T-helper 1 cell treated with Interleukin-12 subunit alpha and Interleukin-12 subunit beta and Interleukin-4 antibody, amounts not matched to agents 30 ng/mL and 1 ng/mL, for 36 hours (primary cell): ENCODE data around the gene SLC47A2. TPM values are rescaled to one million over a fixed set of nuclear protein-coding genes. Genes with fewer than 3 reads are reported as not detected.
"Not testable (repeated sequence)": the region's sequence is repeated elsewhere in the genome, so short reads cannot be mapped to it uniquely, and the experiment has no call there.

Experiments used
- intact Hi-C: fragments of 100-400 bp; cut with micrococcal nuclease; formaldehyde crosslinking; loops from one replicate; pipeline ENCODE4 v1.15.1; 2024
- total RNA-seq: library from RNA; stranded (reverse); gene quantifications from 2 replicates; pipeline ENCODE4 v1.2.3, GENCODE V29; 2022

Gene SLC47A2
- total RNA-seq, 1 donor from 2014 or later: not detected

DNA sequence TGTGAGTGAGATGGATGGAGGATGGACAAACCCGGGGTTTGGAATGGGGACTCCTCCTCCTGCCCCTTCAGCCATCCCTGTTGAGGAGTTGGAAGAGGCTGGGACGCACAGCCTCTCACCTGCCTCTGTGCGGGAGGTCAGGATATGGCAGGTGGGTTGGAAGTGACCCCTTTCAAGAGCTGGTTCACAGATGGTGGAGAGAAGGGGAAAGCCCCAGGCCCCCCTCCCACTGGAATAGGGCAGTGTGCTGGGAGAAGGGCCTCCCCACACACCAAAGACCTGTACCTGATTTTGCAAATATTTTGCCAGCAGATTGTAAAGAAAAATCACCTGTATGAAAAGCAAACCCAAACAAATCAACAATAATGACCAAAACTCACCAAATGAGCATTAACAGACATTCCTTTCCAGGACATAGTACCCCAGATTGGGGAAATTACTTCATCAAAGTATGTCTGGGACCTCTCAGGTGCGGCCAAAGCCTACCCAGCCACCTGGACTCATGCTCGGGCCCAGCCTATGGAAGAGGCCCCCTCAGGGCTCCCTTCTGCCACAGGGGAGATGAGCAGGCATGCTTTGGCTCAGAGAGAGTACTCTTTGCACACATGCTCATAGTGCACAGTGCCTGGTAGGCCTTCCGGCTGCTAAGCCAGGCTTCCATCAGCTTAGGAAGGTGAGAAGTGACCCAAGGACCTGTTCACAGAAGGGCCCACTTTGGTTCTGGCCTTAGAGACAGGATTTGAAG is 7.8 kb downstream of the SLC47A2 start:
- intact Hi-C loops: no loop called here

DNA sequence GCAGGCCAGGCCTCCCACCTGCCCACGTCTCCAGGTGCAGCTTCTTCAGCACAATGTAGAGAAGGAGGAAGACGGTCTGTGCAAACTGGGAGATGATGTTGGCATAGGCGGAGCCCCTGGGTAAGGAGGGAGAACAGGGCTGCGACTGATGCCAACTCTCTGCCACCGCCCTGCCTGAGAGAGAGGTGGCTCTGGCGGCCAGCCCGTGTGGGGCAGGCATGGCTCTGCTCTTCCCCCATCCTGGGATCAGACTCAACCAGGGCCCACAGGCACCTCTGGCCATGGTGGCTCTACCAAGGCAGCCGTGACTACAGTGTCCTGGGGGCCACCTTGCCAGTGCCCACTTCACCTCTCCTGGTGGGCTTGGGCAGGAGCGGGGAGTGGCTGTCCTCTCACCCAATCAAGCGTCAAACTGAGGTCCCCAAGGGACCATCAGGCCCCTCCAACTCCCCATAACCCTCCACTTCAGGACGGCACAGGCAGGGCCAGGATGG is 8.6 kb downstream of the SLC47A2 start:
- intact Hi-C loops: no loop called here

DNA sequence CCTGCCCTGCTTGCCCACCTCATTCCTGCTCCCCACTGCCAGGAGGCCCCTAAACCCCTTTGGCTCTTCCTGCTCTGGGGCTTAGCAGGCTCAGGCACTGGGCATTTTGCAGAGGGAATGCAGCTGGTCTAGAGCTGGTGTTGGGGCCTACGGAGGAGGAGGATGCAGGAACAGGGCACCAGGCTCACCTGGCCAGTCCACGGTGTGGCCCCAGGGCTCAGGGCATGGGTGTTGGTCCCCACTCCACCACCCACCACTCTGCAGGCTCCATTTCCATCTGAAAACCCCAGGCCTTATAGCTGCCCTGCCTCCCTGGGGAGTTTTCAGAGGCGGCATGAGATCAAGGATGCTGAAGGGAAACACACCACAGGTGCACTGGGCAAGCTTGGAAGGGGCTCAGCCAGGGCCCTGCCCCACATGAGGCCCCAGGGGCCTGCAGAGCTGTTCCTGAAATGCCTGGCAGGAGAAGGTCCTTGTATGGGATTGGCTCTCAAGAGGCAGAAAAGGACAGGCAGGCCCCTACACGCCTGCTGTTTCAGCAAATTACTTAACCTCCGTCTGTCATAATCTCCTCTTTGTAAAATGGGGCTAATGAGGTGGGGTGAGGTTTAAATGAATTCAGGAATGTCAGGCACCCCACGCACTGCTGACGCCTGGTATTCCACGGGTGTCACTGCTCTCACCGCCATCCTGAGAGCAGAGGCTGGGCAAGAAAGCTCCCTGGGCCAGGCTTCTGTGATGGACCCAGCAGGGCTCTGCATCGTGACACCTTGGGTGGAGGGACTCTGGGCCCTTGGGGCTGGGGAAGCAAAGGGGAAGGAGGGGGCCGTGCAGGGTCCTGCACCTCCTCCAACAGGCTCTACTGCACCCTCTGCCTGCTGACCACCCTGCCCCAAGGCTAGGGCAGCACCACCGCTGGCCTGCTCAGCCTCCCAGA is 9.3 kb downstream of the SLC47A2 start:
- intact Hi-C loops: no loop called here

DNA sequence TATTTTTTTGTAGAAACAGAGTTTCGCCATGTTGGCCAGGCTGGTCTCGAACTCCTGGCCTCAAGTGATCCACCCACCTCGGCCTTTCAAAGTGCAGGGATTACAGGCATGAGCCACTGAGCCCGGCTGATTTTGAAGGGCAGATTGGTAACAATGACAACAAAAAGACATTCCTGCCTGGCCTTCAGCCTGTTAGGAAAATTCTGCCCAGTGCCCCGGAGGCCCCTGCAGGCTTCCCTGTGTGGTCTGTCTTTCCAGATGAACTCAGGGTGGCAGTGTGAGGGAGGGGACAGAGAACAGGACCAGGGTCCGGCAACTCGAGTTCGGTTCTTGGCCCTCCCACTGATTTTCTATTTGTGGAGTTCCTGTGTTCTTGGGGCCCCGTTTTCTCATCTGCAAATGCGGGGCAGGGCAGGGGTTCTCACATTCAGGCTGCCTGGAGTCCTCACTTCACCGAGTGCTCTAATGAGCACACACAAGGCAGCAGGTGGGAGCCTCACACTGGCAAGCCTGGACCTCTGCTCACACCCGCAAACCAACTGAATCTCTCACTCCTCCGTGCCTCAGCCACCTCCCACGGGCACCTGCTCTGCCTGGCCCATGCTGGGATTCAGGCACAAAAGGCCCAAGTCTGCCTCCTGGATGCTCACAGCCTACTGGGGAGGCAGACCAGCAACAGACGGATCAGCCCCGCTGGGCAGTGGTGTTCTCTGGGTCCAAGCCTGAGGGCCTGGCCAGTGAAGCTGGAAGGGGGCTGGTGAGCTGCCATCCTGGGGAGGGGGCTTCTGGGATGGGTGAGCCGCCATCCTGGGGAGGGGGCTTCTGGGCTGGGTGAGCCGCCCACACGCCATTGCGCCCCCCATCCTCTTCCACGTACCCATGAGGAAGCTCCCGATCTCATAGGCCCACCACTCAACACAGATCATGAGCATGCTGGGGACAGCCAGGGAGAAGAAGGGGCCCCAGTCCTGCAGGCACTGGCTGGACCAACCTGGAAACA is 10.3 kb downstream of the SLC47A2 start:
- intact Hi-C loops: no loop called here

DNA sequence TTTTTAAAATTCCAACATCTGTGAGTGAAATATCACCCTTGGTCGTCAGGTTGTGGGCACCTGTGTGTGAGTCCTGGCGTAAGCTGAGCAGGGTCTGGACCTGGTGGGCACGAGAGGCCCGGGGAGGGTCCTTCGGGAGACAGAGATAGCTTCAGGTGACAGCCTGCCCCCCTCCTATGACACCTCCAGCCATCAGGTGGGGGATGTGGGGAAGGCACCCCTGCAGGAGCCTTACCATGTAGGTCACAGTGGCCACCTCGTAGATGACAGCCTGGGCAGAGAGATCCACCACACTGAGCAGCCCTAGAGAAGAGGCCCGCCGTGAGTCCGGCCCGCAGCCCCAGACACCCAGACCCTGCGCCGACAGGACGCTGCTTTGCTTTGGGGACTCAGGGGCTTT is 11.2 kb downstream of the SLC47A2 start:
- intact Hi-C loops: no loop called here

DNA sequence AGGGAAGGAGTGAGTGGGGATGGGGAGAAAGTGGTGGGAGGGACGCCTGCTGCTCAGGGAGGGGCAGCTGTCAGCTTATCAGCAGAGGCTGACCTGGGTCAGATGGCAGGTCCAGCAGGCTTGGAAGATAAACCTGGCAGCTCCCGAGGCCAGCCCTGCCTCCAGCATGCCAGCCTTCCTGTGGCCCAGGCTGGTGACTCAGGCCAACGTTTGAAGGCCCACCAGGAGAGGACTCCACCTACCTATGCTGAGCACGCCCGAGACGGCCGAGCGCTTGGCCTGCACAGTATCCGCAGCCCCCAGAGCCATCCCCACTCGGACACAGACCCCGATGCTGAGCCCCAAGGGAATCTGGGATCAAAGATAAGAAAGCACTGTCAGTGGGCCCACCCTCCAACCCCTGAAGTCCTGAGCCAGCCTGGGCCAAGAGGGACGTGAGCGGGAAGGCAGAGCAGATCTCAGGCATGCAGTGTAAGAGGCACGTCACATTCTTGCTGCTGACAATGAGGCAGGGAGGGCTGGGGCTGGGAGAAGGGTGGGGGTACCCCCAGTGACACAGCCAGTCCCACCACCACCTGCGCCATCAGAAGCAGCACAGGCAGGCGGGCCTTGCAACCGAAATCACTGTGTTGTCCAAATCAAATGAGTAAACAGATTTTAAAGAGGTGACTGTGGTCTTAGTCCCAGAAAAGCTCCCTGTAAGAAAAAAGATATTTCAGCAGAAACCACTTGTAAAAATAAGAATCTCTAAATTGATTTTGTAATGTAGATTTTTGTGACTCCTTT is 12.4 kb downstream of the SLC47A2 start:
- intact Hi-C loops: no loop called here

DNA sequence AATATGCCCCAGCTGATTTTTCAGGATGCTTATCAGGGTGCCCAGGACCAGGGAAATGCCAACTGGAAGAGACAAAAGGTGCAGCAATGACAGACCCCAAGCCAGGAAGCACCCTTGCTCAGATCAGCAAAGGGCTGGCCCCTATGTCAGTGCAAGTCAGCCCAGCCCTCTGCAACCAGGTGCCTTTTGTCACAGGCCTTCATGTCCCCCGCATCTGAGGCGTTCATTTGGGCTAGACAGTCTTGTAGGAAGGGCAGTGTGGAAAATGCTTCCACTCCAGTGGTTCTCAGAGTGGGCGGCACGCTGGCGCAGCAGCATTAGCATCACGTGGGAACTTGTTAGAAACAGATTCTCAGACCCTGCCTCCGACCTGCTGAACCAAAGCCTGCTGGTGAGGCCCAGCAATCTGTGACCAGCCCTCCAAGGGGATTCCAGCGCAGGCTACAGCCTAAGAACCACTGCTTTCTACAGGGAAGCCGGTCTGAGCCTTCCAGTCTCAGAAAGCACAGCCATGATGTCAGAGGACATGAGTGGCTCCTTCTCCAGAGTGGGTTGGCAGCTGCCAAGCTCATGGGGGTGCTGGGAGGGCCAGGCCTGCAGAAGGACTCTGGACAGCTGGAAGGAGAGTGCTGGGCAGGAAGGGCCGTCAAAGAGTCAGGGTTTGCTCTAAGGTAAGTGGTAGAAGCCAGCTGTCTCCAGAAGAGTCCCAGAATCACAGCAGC is 13.1 kb downstream of the SLC47A2 start:
- intact Hi-C loops: no loop called here

DNA sequence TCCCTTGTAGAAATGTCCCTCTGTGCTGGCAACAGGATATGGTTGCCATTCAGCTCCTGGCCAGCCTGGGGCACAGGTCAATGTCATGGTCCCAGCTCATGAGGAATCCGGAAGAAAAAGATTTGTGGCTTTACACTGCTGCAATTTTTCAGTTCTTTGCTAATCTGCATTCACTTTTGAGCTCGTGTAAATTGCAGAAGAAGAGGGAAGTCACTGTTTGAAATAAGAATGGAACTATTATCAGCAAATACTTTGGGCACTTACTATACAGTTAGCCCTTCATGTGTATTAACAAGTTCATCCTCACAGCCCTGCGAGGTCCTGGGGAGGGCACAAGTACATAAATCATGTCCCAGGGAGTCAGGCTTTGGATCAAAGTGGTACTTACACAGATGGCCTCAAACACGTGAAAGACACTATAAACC is 14.2 kb downstream of the SLC47A2 start:
- intact Hi-C loops: no loop called here

DNA sequence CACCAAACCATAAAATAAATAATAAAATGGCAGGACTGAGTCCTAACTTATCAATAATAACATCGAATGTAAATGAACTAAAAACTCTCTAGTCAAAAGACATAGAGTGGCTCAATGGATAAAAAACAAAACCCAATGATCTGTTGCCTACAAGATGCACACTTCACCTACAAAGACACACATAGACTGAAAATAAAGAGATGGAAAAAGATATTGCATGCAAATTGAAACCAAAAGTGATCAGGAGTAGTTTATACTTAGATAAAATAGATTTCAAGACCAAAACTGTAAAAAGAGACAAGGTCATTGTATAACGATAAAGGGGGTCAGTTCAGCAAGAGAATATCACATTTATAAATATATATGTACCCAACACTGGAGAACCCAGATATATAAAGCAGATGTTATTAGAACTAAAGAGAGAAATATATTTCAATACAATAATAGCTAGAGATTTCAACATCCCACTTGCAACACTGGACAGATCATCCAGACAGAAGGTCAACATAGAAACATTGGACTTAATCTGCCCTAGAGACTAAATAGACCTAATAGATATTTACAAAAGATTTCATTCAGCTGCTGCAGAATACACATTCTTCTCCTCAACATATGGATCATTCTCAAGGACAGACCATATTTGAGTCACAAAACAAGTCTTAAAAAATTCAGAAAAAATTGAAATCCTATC is 29.8 kb downstream of the SLC47A2 start:
- intact Hi-C loops: no loop called here

DNA sequence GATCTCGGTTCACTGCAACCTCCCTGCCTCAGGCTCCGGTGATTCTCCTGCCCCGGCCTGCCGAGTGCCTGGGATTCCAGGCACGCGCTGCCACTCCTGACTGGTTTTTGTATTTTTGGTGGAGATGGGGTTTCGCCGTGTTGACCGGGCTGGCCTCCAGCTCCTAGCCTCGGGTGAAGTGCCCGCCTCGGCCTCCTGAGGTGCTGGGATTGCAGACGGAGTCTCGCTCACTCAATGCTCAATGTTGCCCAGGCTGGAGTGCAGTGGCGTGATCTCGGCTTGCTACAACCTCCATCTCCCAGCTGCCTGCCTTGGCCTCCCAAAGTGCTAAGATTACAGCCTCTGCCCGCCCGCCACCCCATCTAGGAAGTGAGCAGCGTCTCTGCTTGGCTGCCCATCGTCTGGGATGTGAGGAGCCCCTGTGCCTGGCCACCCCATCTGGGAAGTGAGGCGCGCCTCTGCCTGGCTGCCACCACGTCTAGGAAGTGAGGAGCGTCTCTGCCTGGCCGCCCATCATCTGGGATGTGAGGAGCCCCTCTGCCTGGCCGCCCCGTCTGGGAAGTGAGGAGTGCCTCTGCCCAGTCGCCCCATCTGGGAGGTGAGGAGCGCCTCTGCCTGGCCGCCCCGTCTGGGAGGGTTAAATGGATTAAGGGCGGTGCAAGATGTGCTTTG is 31.3 kb downstream of the SLC47A2 start:
- intact Hi-C loops: not testable (repeated sequence)

DNA sequence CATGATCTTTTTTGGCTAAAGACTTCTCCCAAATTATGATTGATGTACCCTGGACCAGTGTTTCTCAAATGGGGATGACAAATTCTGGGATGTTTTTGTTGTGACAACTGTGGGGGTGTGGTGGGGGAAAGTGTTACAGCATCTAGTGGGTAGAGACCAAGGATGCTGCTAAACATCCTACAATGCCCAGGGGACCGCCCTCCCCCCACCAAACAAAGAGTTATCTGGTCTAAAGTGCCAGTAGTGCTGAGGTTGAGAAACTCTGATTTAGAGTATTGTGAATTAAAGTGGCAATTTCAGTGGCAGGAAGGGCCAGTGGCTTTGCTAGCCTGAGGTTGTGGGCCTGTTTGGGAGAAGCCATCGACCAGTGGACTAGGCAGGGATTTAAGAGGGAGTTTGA is 33.3 kb downstream of the SLC47A2 start:
- intact Hi-C loops: no loop called here

DNA sequence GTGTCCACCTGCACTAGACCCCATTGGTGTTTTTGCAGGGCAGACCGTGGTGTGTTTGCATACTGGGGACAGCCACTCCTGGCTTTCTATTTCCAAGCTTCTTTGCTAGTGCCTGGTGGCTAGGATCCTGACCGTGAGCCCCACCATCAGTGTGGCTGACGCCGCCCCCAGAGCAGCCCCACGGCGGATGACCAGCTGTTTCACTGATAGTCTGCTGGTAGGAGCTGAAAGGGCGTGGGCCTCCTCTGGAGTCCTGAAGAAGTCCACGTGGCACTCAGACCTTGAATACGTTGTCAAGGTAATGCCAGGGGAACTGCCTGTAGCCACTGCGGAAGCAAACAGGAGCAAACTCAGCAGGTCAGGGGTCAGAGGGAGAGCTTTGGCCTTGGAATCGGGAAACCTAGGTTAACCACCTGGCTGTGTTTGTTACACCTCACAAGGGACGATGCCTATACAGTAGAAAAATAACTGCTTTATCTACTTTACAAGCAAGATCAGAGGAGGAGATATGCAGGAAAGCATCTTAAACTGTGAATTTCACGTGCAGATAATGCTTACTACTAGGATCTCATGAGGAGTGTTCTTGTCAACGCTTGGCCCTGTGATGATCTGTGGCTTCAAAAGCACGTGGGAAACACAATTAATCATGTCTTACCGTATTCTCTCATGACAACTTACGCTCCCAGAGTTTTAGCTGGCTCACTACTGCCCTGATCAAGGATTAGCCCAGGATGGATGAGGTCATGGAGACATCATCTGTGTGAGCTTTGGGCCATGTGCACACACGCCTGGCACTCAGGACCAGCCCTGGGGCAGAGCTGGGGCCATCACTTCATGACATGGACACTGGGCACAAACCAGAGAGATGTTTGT is 37.6 kb downstream of the SLC47A2 start:
- intact Hi-C loops: no loop called here

DNA sequence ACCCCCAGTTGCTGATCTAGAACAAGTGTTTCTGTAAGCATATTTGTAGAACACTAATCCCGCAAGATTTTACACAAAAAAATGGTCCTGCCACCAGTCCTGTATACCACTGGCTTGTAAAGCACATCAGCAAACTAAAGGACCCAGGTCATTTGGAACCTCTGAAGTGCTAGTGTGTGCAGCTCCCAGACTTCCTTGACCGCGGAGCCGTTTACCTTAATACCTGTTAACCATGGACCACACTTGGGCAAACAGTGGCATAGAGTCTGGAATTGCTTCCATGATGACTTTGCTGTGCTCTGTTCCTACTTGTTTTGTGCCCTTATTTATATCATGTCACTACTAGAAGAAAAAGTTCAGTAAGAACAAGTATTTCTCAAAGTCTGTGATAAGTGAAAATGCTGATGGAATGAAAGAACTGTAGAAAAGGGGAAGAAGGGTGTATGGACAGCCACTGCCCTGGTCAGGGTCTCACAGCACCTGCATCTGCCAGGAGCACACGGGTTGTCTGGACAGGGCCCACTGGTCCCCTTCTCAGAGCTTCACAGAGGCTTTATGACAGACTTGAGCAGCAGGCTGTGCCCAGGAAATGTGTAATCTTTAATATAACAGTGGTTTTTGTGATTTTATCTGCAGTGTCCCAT is 38.5 kb downstream of the SLC47A2 start:
- intact Hi-C loops: no loop called here

DNA sequence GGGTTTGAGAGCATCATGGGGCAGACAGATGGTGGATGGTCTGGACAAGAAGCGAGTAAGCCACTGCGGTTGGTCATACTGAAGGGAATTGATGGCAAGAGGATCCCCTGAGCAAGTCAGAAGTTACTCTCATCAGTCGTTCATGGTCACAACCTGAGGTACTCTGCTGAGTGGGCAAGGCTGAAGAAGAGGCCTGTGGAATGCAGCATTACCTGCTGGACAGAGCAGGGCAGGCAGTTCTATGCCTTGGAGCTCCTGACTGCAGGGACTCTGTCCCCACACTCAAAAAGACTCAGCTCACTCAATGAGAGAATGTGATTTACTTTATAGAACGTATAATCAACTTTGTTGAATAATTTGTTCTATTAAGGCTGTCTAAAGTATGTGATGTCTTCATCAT is 39.5 kb downstream of the SLC47A2 start:
- intact Hi-C loops: no loop called here

DNA sequence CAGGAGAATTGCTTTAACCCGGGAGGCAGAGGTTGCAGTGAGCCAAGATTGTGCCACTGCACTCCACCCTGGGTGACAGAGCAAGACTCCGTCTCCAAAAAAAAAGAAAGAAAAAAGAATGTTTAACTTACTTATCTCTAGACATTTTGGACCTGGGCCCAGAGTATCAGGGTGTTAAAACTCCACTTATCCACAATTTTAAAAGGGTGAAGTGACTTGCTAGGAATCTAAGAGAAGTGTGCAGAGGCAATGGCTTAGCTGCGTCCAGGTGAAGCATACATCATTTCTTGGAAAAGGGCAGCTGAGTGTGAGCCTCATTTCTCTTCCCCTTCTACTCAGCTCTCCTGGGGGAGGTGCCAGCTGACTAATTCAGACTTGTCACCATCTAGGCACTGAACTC is 42.8 kb downstream of the SLC47A2 start:
- intact Hi-C loops: no loop called here

DNA sequence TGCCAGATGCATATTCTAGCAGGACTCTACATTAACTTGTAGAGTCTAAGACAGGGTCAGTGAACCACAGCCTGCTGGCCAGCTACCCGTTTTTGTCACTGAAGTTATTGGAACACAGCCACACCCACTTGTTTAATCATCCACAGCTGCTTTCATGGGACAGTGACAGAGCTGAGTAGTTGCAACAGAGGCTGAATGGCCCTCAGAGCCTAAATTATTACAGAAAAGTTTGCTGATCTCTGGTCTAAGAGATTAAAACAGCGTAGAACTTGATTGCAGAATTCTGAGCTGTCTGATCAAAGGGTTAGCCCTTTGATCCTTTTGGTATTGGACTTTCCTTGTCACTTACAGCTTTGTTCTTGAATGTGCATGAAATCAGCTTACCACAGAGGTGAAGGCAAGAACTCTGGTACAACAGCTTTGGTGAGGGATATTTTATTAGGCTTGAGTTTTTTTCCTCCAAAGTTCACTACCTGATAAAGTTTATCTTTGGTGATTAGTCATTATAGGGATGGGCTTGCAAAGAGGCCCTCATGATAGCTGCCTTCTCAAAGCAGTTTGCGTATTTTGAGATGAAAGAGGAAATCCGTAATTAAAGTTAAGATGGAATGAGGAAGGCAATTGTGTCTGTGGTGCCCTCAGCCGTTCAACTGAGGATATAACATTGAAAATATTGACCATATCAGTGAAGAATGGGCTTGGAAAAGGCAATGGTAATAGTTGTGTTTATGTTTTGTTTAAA is 44.2 kb downstream of the SLC47A2 start:
- intact Hi-C loops: no loop called here
